ENCODE results near the gene PPP3R1. TPM values are rescaled to one million over a fixed set of nuclear protein-coding genes. Genes with fewer than 3 reads are reported as not detected.

The PPP3R1 gene
- total RNA-seq, 2 experiments from 2014 or later: 72.7 to 73.7 TPM

- no peak for TF ChIP-seq CTCF (IDR thresholded peaks at IDR 0.05)
- no peak for ATAC-seq
- CTCF ChIA-PET: interaction anchor here (1.1 to 3.0 kb wide), 3 partner anchors 10 to 150 kb away, joined by 3 to 14 read pairs (median 3); no protein-coding TSS in a partner anchor
- POLR2A ChIA-PET: no interaction called here
- H3K4me3 Mint-ChIP-seq: no peak overlapping the region
- DNase-seq: no peak
- peaks cover 9% of the 10 kb centered on the region for H3K27me3 Mint-ChIP-seq
- no peaks in the 10 kb centered on the region for H3K4me1 Mint-ChIP-seq (ENCODE audit: low read depth)
- H3K36me3 Mint-ChIP-seq (ENCODE audit: low read depth): no peaks in the 10 kb centered on the region
- no peaks in the 10 kb centered on the region for H3K9me3 Mint-ChIP-seq
- no peak overlapping the region for H3K27ac Mint-ChIP-seq
- intact Hi-C loops (cut with micrococcal nuclease): no loop called here
Measured at GRCh38 chr2:68272246-68272994, 20.1 kb upstream of the PPP3R1 start.

DNA sequence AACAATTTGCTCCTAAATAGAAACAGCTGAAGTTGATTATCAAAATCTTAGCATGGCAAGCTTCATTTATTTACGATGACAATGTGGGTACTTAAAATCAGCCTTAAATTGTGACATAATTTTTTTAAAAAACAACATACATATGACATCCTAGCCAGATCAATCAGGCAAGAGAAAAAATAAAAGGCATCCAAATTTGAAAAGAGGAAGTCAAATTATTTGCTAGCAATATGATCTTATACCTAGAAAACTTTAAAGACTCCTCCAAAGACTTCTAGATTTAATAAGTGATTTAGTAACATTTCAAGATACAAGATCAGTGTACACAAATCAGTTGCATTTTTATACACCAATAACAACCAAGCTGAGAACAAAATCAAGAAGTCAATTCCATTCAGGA, 14.3 kb upstream of the PPP3R1 start:
- intact Hi-C loops (cut with micrococcal nuclease): no loop called here
- no peak overlapping the region for H3K27ac Mint-ChIP-seq
- ATAC-seq (no peak), DNase-seq (no peak)
- ChIA-PET CTCF (no interaction called here), POLR2A (interaction anchor here (0.6 kb wide), 1 partner anchor 78 kb away, joined by 3 read pairs; no protein-coding TSS in a partner anchor)
- peaks cover 2% of the 10 kb centered on the region for H3K27me3 Mint-ChIP-seq
- no peak for TF ChIP-seq CTCF (IDR thresholded peaks at IDR 0.05)
- H3K9me3 Mint-ChIP-seq: no peaks in the 10 kb centered on the region
- H3K4me1 Mint-ChIP-seq (ENCODE audit: low read depth): no peaks in the 10 kb centered on the region
- H3K4me3 Mint-ChIP-seq: no peak overlapping the region
- H3K36me3 Mint-ChIP-seq (ENCODE audit: low read depth): no peaks in the 10 kb centered on the region

DNA sequence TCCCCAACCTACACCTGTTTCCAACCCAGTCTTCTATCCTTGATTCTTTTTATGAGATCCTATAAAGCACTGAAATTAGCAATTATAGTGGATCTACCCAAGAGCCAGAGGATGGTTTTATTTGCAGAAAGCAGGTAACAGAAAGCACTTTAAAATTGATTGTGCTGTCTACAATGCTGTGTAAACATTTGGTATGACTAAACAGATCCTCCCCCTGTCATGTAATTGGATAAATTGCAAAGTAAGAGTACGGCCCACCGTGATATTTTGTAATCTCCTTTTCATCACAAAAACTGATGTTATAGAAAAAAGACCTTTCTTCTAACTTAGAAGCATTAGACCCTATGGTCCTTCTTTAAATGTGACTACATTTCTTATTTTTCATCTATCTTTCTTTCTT, 11.3 kb upstream of the PPP3R1 start:
- no peak for TF ChIP-seq CTCF (IDR thresholded peaks at IDR 0.05)
- ChIA-PET POLR2A (no interaction called here), CTCF (interaction anchor here (1.0 kb wide), 1 partner anchor 19 kb away, joined by 3 read pairs; no protein-coding TSS in a partner anchor)
- intact Hi-C loops (cut with micrococcal nuclease): no loop called here
- DNase-seq (no peak), ATAC-seq (no peak)
- H3K9me3 Mint-ChIP-seq: no peaks in the 10 kb centered on the region
- no peak overlapping the region for H3K27ac Mint-ChIP-seq
- no peaks in the 10 kb centered on the region for H3K36me3 Mint-ChIP-seq (ENCODE audit: low read depth)
- H3K4me1 Mint-ChIP-seq (ENCODE audit: low read depth): no peaks in the 10 kb centered on the region
- peaks cover 2% of the 10 kb centered on the region for H3K27me3 Mint-ChIP-seq
- H3K4me3 Mint-ChIP-seq: no peak overlapping the region

GRCh38 chr2:68258851-68259250, 6.5 kb upstream of the PPP3R1 start:
- H3K9me3 Mint-ChIP-seq: no peaks in the 10 kb centered on the region
- H3K4me1 Mint-ChIP-seq (ENCODE audit: low read depth): peaks cover 25% of the 10 kb centered on the region
- ATAC-seq: no peak
- intact Hi-C loops (cut with micrococcal nuclease): no loop called here
- no peaks in the 10 kb centered on the region for H3K36me3 Mint-ChIP-seq (ENCODE audit: low read depth)
- no peak for TF ChIP-seq CTCF (IDR thresholded peaks at IDR 0.05)
- H3K27me3 Mint-ChIP-seq: no peaks in the 10 kb centered on the region
- ChIA-PET POLR2A (no interaction called here), CTCF (interaction anchor here (1.9 kb wide), 1 partner anchor 137 kb away, joined by 5 read pairs; no protein-coding TSS in a partner anchor)
- DNase-seq: no peak
- H3K4me3 Mint-ChIP-seq: no peak overlapping the region
- H3K27ac Mint-ChIP-seq: no peak overlapping the region

DNA sequence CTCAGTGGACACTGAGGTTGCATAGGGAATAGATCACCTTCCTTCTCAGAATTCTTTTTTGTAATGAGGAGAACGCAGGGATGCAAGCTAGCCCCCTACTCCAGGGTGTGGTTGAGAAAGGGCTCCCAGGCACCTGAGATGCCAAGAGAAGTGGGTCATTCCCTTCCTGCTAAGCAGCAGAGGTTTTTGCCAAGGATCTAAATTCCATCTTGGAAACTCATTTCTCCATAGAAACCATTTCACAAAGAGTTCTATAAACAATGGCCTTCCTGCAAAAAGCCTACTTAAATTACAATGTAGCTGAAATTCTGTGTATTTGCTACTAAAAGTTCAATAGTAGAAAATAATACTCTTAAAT, 3.7 kb upstream of the PPP3R1 start:
- Mint-ChIP-seq H3K4me3 (no peak overlapping the region), H3K27ac (no peak overlapping the region)

More for the DNA sequence above, 3.7 kb upstream of the PPP3R1 start:
- intact Hi-C loops (cut with micrococcal nuclease): no loop called here
- no peak for TF ChIP-seq CTCF (IDR thresholded peaks at IDR 0.05)
- H3K36me3 Mint-ChIP-seq (ENCODE audit: low read depth): peaks cover 4% of the 10 kb centered on the region
- H3K9me3 Mint-ChIP-seq: no peaks in the 10 kb centered on the region
- DNase-seq (no peak), ATAC-seq (no peak)
- CTCF ChIA-PET: interaction anchor here (0.9 to 1.1 kb wide), 2 partner anchors 60 to 186 kb away, joined by 3 read pairs; no protein-coding TSS in a partner anchor
- no peaks in the 10 kb centered on the region for H3K27me3 Mint-ChIP-seq
- peaks cover 25% of the 10 kb centered on the region for H3K4me1 Mint-ChIP-seq (ENCODE audit: low read depth)
- POLR2A ChIA-PET: no interaction called here
